Fibroblast of peridontal ligament (primary cell): Measurements from ENCODE around the gene UGGT1.

Source experiments
- DNase-seq: peaks from one replicate; pipeline ENCODE4 v3.0.0-alpha.2; 2010; ENCODE audit errors: extremely low read depth

Gene UGGT1

GRCh38 chr2:128105072-128105471 is 14.1 kb downstream of the UGGT1 start:
- DNase-seq: no peak

GRCh38 chr2:128108166-128108565 is 17.2 kb downstream of the UGGT1 start:
- no peak for DNase-seq

GRCh38 chr2:128109243-128109642 is 18.2 kb downstream of the UGGT1 start:
- DNase-seq: no peak

GRCh38 chr2:128115921-128116623 is 25.1 kb downstream of the UGGT1 start:
- no peak for DNase-seq

- DNase-seq: no peak
Measured at GRCh38 chr2:128134573-128134972, 43.6 kb downstream of the UGGT1 start.

GRCh38 chr2:128137094-128137616 is 46.2 kb downstream of the UGGT1 start:
- no peak for DNase-seq

GRCh38 chr2:128139624-128140023 is 48.6 kb downstream of the UGGT1 start:
- DNase-seq: no peak

- DNase-seq: peak; percentile 16
Measured at GRCh38 chr2:128145651-128146050, 54.7 kb downstream of the UGGT1 start.

GRCh38 chr2:128153786-128154185 is 62.8 kb downstream of the UGGT1 start:
- DNase-seq: no peak

GRCh38 chr2:128154225-128154624 is 63.2 kb downstream of the UGGT1 start:
- no peak for DNase-seq

- DNase-seq: no peak
Measured at GRCh38 chr2:128155970-128156369, 65.0 kb downstream of the UGGT1 start.

GRCh38 chr2:128156812-128157211 is 65.8 kb downstream of the UGGT1 start:
- no peak for DNase-seq

GRCh38 chr2:128157644-128158043 is 66.6 kb downstream of the UGGT1 start:
- DNase-seq: no peak

GRCh38 chr2:128158176-128158575 is 67.2 kb downstream of the UGGT1 start:
- no peak for DNase-seq

GRCh38 chr2:128159437-128159836 is 68.4 kb downstream of the UGGT1 start:
- no peak for DNase-seq

- no peak for DNase-seq
Measured at GRCh38 chr2:128160616-128161275, 69.7 kb downstream of the UGGT1 start.

- no peak for DNase-seq
Measured at GRCh38 chr2:128162266-128162665, 71.3 kb downstream of the UGGT1 start.

GRCh38 chr2:128164311-128164710 is 73.3 kb downstream of the UGGT1 start:
- no peak for DNase-seq

GRCh38 chr2:128166746-128167353 is 75.8 kb downstream of the UGGT1 start:
- DNase-seq: no peak

GRCh38 chr2:128169094-128169493 is 78.1 kb downstream of the UGGT1 start:
- DNase-seq: no peak

GRCh38 chr2:128169497-128169896 is 78.5 kb downstream of the UGGT1 start:
- DNase-seq: peak; percentile 51

- no peak for DNase-seq
Measured at GRCh38 chr2:128169933-128170709, 79.1 kb downstream of the UGGT1 start.
